ENCODE results near the gene STK40. TPM values are rescaled to one million over a fixed set of nuclear protein-coding genes. Genes with fewer than 3 reads are reported as not detected.
A peak's percentile ranks its signal among the peaks of the same experiment; 100 is the strongest.

STK40 gene
- total and polyA plus RNA-seq, 9 of the 15 experiments (the other 6 are each of a cell fraction or from before 2014, with no cell fraction given), result 0.69 to 94.3 (median 39.1) TPM

DNA sequence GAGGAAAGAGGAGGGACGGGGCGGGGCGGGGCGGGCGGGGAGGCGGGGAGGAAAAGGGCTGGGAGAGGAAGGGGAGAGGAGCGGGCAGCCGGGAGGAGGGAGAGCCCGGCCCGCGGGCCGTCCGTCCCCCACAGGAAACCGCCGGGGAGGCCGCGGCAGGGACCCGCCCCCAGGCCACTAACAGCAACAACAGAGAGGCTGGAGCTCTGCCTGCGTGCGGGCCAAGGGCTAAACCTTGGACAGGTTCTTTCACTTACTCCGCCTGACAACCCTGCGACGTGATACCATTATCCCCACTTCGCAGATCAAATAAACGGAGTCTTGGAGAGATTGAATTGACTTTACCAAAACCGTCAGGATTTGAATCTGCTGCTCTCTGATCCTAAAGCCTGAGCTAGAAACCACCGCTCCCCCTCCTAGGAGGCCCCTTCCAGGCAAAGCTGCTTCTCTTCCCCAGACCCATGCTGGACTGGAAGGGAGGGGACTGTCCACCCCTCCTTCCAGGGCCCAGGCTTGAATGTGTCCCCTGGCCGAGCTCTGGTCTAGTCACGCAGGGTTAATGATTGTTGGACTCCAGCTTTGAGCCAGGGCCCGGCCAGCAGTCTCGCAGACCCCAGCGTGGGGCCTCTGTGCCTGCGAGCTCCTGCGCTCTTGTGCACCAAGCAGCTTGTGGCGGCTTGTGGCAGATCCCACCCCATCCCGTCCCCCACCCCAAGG lies 61.9 kb downstream of the STK40 start, which contains the start of gene EVA1B:
EVA1B (minus strand) TSS at position 10 of the 717 bp plus-strand sequence. CDS start 608 bp downstream, outside the sequence.
- no peaks in the 10 kb centered on the region for H3K9me3 ChIP-seq (replicated peaks; ENCODE audit: control insufficient read depth, insufficient read depth, low read depth, low read length)
- H3K36me3 ChIP-seq (ENCODE audit: control insufficient read depth, insufficient read depth, low read length), result peaks cover 4% of the 10 kb centered on the region; the same call in 1 of the 3 replicates
- no peaks in the 10 kb centered on the region for H3K27me3 ChIP-seq (ENCODE audit: control insufficient read depth in 2 of 2, insufficient read depth in 2 of 2, low read length in 2 of 2)
- peak; percentile 89 to 91 (median 90) for DNase-seq (ENCODE audit: extremely low read depth in 1 of 4, low spot score in 3 of 4)
- H3K4me1 ChIP-seq (replicated peaks in 1 of 2; ENCODE audit: control insufficient read depth in 2 of 2, insufficient read depth in 2 of 2, low read length in 2 of 2), result peaks cover 40 to 73% of the 10 kb centered on the region in 2 experiments
- no peaks in the 10 kb centered on the region for H4K20me1 ChIP-seq (replicated peaks; ENCODE audit: control insufficient read depth, insufficient read depth, low read length)
- CTCF ChIA-PET (ENCODE audit: low intra/inter-chr PET ratio), result interaction anchor here (0.6 kb wide), 1 partner anchor 222 kb away, joined by 3 read pairs; no protein-coding TSS in a partner anchor
- 30% methylated on average over 19 of the region's 36 CpGs for WGBS (ENCODE audit: insufficient coverage, low coverage, missing lambda C conversion rate)
- H3K9ac ChIP-seq (ENCODE audit: insufficient read depth in 1 of 2, low read depth in 2 of 2, low read length in 2 of 2), result peak within 1 kb of the TSS; percentile 44 to 90
- POLR2A ChIA-PET, result interaction anchor here (0.5 to 1.9 kb wide), 11 partner anchors 10 to 1373 kb away, joined by 3 to 9 read pairs (median 5); no protein-coding TSS in a partner anchor
- ATAC-seq, result peak; percentile 31
- H3K9me1 ChIP-seq (ENCODE audit: control insufficient read depth, insufficient read depth, low read length), result no peaks in the 10 kb centered on the region
- H2AFZ ChIP-seq (ENCODE audit: low read depth, low read length), result peak within 1 kb of the TSS; percentile 66
- in situ Hi-C loops (cut with MboI) (no loop called here), intact Hi-C loops (cut with micrococcal nuclease) (loop anchor here (5.0 to 10.0 kb wide), 2 partner anchors 64 to 439 kb away; partner anchors contain the start of genes AGO1 and STK40)
- H3K27ac ChIP-seq (ENCODE audit: extremely low read depth, low read depth, low read length), result peak within 1 kb of the TSS; percentile 62
- no TSS peak for BruUV-seq (replicated peaks)
- H3K4me3 ChIP-seq, result peak within 1 kb of the TSS; percentile 61
- H3K79me2 ChIP-seq (ENCODE audit: control insufficient read depth, insufficient read depth, low read length), result peaks cover 18% of the 10 kb centered on the region; the same call in 2 of the 3 replicates
- H3K4me2 ChIP-seq (ENCODE audit: insufficient read depth, low read length), result peak within 1 kb of the TSS; percentile 69
- FAIRE-seq, result peak; percentile 73
- TF ChIP-seq ZNF324 (CRISPR knock-in tag; IDR thresholded peaks at IDR 0.05) (no peak), RBM25 (IDR thresholded peaks at IDR 0.05; ENCODE audit: low read depth, low read length, severe bottlenecking) (peak; percentile 90), U2AF1 (optimal IDR thresholded peaks at IDR 0.05; ENCODE audit: low read depth, low read length) (no peak), CHD4 (IDR thresholded peaks at IDR 0.05; ENCODE audit: insufficient read depth, insufficient replicate concordance, low read depth, low read length, poor library complexity, severe bottlenecking) (peak; percentile 98), KDM4B (IDR thresholded peaks at IDR 0.05; ENCODE audit: borderline replicate concordance in 2 of 2, low read depth in 1 of 2) (peak in 1 of 2 experiments; percentile 54; a peak in 1 of 4 replicates), EZH2 (IDR thresholded peaks at IDR 0.05; ENCODE audit: borderline replicate concordance, low read depth, low read length) (no peak), MYNN (IDR thresholded peaks at IDR 0.05) (no peak), MYNN (CRISPR knock-in tag; IDR thresholded peaks at IDR 0.05) (no peak), ESRRA (IDR thresholded peaks at IDR 0.05; ENCODE audit: borderline replicate concordance, low read depth) (peak; percentile 59), CREBBP (IDR thresholded peaks at IDR 0.05; ENCODE audit: low read depth, low read length) (no peak), NBN (IDR thresholded peaks at IDR 0.05; ENCODE audit: low read depth) (peak; percentile 52), ZSCAN29 (IDR thresholded peaks at IDR 0.05) (peak; percentile 32; the same call in 1 of the 2 replicates), KDM5B (IDR thresholded peaks at IDR 0.05; ENCODE audit: insufficient replicate concordance, low read depth, low read length) (peak; percentile 28)
- TF ChIP-seq, protein P1, sequence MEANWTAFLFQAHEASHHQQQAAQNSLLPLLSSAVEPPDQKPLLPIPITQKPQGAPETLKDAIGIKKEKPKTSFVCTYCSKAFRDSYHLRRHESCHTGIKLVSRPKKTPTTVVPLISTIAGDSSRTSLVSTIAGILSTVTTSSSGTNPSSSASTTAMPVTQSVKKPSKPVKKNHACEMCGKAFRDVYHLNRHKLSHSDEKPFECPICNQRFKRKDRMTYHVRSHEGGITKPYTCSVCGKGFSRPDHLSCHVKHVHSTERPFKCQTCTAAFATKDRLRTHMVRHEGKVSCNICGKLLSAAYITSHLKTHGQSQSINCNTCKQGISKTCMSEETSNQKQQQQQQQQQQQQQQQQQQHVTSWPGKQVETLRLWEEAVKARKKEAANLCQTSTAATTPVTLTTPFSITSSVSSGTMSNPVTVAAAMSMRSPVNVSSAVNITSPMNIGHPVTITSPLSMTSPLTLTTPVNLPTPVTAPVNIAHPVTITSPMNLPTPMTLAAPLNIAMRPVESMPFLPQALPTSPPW (CRISPR knock-in tag; IDR thresholded peaks at IDR 0.05), result peak; percentile 84
- TF ChIP-seq, protein P2, sequence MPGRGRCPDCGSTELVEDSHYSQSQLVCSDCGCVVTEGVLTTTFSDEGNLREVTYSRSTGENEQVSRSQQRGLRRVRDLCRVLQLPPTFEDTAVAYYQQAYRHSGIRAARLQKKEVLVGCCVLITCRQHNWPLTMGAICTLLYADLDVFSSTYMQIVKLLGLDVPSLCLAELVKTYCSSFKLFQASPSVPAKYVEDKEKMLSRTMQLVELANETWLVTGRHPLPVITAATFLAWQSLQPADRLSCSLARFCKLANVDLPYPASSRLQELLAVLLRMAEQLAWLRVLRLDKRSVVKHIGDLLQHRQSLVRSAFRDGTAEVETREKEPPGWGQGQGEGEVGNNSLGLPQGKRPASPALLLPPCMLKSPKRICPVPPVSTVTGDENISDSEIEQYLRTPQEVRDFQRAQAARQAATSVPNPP (IDR thresholded peaks at IDR 0.05; ENCODE audit: borderline replicate concordance, insufficient read depth, insufficient read length), result no peak
- TF ChIP-seq, protein P3, sequence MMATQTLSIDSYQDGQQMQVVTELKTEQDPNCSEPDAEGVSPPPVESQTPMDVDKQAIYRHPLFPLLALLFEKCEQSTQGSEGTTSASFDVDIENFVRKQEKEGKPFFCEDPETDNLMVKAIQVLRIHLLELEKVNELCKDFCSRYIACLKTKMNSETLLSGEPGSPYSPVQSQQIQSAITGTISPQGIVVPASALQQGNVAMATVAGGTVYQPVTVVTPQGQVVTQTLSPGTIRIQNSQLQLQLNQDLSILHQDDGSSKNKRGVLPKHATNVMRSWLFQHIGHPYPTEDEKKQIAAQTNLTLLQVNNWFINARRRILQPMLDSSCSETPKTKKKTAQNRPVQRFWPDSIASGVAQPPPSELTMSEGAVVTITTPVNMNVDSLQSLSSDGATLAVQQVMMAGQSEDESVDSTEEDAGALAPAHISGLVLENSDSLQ (IDR thresholded peaks at IDR 0.05), result peak; percentile 32; the same call in 1 of the 2 replicates
